NT2/D1 (cell line): ENCODE measurements around the gene OR52B2.

Experiments
- DNase-seq: peaks from one replicate; pipeline ENCODE4 v3.0.0-alpha.2; 2011; ENCODE audit warnings: low read depth, low spot score
- H3K27me3 ChIP-seq: 2 replicates; pipeline ENCODE4 v1.6.0; 2011; ENCODE audit warnings: mild to moderate bottlenecking; ENCODE audit not compliant: insufficient read length, insufficient read depth
- H3K36me3 ChIP-seq: 2 replicates; pipeline ENCODE4 v1.6.1; 2011; ENCODE audit warnings: mild to moderate bottlenecking, low read length, mixed read lengths; ENCODE audit not compliant: insufficient read depth, insufficient read length
- H3K4me1 ChIP-seq: 2 replicates; pipeline ENCODE4 v1.5.1; 2011; ENCODE audit not compliant: insufficient read depth, insufficient read length
- H3K4me3 ChIP-seq: 2 replicates; pipeline ENCODE4 v1.5.1; 2011; ENCODE audit warnings: low read depth; ENCODE audit not compliant: insufficient read length
- H3K9ac ChIP-seq: 2 replicates; pipeline ENCODE4 v1.6.0; 2011; ENCODE audit warnings: low read depth; ENCODE audit not compliant: insufficient read length
- H3K9me3 ChIP-seq: 2 replicates; pipeline ENCODE4 v1.5.1; 2011; ENCODE audit warnings: mild to moderate bottlenecking, low read length; ENCODE audit not compliant: insufficient read depth
- SUZ12 ChIP-seq: IDR thresholded peaks from 2 replicates; pipeline ENCODE4 v1.6.1; 2011; ENCODE audit not compliant: insufficient read length, insufficient read depth; ENCODE audit errors: extremely low read depth
- YY1 ChIP-seq: IDR thresholded peaks from 2 replicates; pipeline ENCODE4 v1.6.1; 2011; ENCODE audit not compliant: insufficient read length, insufficient read depth
- ZNF274 ChIP-seq: IDR thresholded peaks from 2 replicates; pipeline ENCODE4 v1.6.1; 2011; ENCODE audit warnings: mild to moderate bottlenecking, low read depth, low read length

The OR52B2 gene

DNA sequence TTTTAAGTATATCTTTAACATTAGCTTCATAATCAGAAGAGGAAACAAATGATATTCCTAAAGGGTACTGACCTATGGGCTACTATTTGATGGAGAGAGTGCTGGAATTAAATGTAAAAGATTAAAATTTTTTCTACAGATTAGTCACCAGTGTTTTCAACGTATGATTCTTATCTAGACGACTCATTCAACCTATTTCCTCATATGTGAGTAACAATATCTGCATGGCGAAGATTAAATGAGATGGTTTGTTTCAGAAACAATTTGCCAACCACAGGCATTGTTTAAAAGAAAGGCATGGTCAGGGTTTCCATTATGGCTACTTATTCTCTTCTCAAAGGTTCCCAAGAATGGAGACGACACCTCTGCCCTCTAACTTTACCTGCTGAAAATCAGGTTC lies 42.2 kb downstream of the OR52B2 start:
- Histone ChIP-seq H3K36me3 (no peaks in the 10 kb centered on the region), H3K4me1 (no peaks in the 10 kb centered on the region), H3K4me3 (no peak overlapping the region), H3K9ac (no peak overlapping the region), H3K27me3 (no peaks in the 10 kb centered on the region), H3K9me3 (no peaks in the 10 kb centered on the region)
- DNase-seq: no peak
- TF ChIP-seq ZNF274 (no peak), YY1 (no peak), SUZ12 (no peak)

DNA sequence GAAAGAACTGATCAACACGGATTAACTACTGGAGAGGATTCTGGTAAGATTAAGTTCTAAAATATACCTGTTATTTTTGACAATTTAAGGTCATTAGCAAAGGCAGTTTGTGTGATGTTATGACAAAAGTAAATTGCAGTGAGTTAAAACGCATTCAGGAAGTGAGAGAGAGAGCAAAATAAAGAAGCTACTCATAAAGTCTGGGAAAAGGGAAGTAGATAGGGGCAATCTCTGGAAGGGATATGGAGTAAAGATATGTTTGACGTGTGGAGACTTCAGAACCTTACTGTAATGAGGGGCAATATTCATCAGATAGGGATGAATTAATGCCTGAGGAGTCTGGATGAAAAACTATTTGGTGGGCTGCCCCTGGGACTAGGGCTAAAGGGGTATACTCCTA lies 45.9 kb downstream of the OR52B2 start:
- H3K27me3 ChIP-seq: no peaks in the 10 kb centered on the region
- no peaks in the 10 kb centered on the region for H3K36me3 ChIP-seq
- no peaks in the 10 kb centered on the region for H3K4me1 ChIP-seq
- H3K9ac ChIP-seq: no peak overlapping the region
- no peak for DNase-seq
- TF ChIP-seq SUZ12 (no peak), ZNF274 (no peak), YY1 (no peak)
- H3K9me3 ChIP-seq: no peaks in the 10 kb centered on the region
- no peak overlapping the region for H3K4me3 ChIP-seq
